OCI-LY3 (cell line): ENCODE results near the gene EFCAB11.

ENCODE experiments used
- H2AFZ ChIP-seq: fragments of 200-600, 300-600 bp; shearing (Covaris generic); 2 replicates; pipeline ENCODE4 v1.6.0; 2014; ENCODE audit warnings: antibody characterized with exemption, low read depth, low read length
- H3K27ac ChIP-seq: fragments of 200-600, 300-600 bp; sonication (generic); 2 replicates; pipeline ENCODE4 v1.5.1; 2014; ENCODE audit warnings: mild to moderate bottlenecking, low read length, moderate library complexity, mixed read lengths
- H3K27me3 ChIP-seq: fragments of 200-600, 300-600 bp; sonication (generic); 2 replicates; pipeline ENCODE4 v1.6.1; 2014; ENCODE audit warnings: low read depth, low read length, mixed read lengths
- H3K36me3 ChIP-seq: fragments of 200-600, 300-600 bp; sonication (generic); replicated peaks from 2 replicates; pipeline ENCODE3; 2014; ENCODE audit warnings: low read depth, low read length, mixed read lengths
- H3K4me1 ChIP-seq: fragments of 300-600, 200-600 bp; sonication (generic); 2 replicates; pipeline ENCODE4 v1.6.1; 2014; ENCODE audit warnings: low read length, mixed read lengths
- H3K4me2 ChIP-seq: fragments of 200-600, 300-600 bp; sonication (generic); 2 replicates; pipeline ENCODE4 v1.6.1; 2014; ENCODE audit warnings: low read length, mixed read lengths
- H3K4me3 ChIP-seq: fragments of 300-600, 200-600 bp; sonication (generic); 2 replicates; pipeline ENCODE4 v1.5.1; 2014; ENCODE audit warnings: antibody characterized with exemption, mild to moderate bottlenecking, low read length, moderate library complexity
- H3K79me2 ChIP-seq: fragments of 300-600, 200-600 bp; shearing (Covaris generic); 2 replicates; pipeline ENCODE4 v1.6.1; 2014; ENCODE audit warnings: mild to moderate bottlenecking, low read length, mixed read lengths
- H3K9ac ChIP-seq: fragments of 300-600, 200-600 bp; shearing (Covaris generic); 2 replicates; pipeline ENCODE4 v1.6.0; 2014; ENCODE audit warnings: mild to moderate bottlenecking, low read length, moderate library complexity
- H3K9me3 ChIP-seq: fragments of 200-600, 300-600 bp; shearing (Covaris generic); 2 replicates; pipeline ENCODE4 v1.6.1; 2014; ENCODE audit warnings: low read length, mixed read lengths; ENCODE audit not compliant: insufficient read depth
- H4K20me1 ChIP-seq: fragments of 200-600, 300-600 bp; sonication (generic); 2 replicates; pipeline ENCODE4 v1.6.1; 2016; ENCODE audit warnings: low read length, mixed read lengths; ENCODE audit not compliant: insufficient read depth
- EZH2phosphoT487 ChIP-seq: fragments of 200-600 bp; shearing (Covaris generic); IDR thresholded peaks from 2 replicates; pipeline ENCODE4 v1.6.1; 2018; ENCODE audit warnings: antibody characterized with exemption, mixed run types, low read depth
- TF ChIP-seq, protein P1 (sequence below): fragments of 200-600, 300-600 bp; sonication (generic); IDR thresholded peaks from 2 replicates; pipeline ENCODE4 v1.5.1; 2014; ENCODE audit warnings: antibody characterized with exemption, low read length, low read depth

Gene EFCAB11

DNA sequence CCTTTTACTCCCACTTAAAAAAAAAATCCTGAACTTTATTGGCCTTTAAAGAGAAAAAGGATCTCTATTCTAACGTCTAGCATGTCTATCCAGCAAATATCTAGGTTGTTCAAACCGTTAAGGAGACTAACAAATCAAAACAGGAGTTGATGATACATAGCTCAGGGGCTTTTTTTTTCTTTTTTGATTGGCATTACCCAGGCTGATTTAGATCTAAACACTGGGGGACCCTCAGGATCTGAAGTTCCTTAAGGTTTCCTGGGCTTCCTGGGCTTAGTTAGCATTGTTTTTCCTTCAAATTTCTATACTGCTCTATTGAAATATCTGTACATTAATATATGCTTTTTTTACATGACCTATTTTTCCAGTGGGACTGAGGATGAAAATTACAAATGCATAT lies 42.3 kb downstream of the EFCAB11 start:
- no peak overlapping the region for H3K4me2 ChIP-seq

DNA sequence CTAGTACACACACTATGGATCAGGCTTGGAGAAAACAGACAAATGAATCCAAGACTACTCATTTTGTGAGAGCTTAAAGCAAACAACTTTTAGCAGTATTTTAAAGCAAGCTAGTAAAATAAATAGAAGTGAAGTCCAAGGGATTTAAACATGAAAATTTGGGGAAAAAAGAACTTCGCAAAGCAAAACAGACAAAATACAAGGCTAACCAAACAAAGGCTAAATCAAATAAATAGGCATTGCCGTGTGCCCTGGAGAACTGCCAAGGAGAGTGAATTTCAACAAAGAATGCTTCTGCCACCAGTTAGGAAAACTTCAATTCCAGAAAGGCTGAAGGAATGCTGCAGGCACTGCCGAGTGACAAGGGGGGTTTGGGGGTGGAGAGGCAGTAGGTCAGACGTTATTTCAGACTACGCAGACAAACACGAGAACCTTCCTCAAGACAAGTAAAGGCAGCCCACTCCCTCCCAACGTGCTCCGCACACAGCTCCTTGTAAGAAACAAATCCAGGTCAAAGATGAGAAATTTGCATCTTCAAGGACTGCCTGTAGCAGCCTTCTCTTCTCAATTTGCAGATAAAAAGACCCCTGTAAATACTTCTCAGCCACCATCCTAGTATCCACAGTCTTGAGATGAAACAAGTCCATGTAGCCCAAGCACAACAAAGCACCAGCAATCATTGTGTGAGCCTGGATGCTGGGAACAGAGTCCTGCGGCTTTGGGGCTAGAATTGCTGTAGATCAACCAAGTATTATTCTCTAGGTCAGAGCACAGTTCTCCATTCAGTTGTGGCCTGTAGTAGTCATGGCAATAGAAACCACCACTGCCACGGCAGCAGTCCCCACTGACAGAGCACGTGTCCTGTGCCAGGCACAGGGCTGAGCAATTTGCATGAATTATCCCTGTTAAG lies 43.3 kb downstream of the EFCAB11 start:
- Histone ChIP-seq H3K4me3 (no peak overlapping the region), H3K9ac (no peak overlapping the region)

More for the DNA sequence above, 42.3 kb downstream of the EFCAB11 start:
- H3K9me3 ChIP-seq: no peaks in the 10 kb centered on the region
- H3K9ac ChIP-seq: no peak overlapping the region
- H3K36me3 ChIP-seq: no peaks in the 10 kb centered on the region
- no peaks in the 10 kb centered on the region for H3K79me2 ChIP-seq
- peaks cover 3% of the 10 kb centered on the region; the same call in 1 of the 2 replicates for H3K4me1 ChIP-seq
- H3K4me3 ChIP-seq: no peak overlapping the region
- H3K27ac ChIP-seq: no peak overlapping the region
- no peaks in the 10 kb centered on the region for H3K27me3 ChIP-seq
- H4K20me1 ChIP-seq: no peaks in the 10 kb centered on the region
- TF ChIP-seq EZH2phosphoT487: no peak
- TF ChIP-seq, protein P1, sequence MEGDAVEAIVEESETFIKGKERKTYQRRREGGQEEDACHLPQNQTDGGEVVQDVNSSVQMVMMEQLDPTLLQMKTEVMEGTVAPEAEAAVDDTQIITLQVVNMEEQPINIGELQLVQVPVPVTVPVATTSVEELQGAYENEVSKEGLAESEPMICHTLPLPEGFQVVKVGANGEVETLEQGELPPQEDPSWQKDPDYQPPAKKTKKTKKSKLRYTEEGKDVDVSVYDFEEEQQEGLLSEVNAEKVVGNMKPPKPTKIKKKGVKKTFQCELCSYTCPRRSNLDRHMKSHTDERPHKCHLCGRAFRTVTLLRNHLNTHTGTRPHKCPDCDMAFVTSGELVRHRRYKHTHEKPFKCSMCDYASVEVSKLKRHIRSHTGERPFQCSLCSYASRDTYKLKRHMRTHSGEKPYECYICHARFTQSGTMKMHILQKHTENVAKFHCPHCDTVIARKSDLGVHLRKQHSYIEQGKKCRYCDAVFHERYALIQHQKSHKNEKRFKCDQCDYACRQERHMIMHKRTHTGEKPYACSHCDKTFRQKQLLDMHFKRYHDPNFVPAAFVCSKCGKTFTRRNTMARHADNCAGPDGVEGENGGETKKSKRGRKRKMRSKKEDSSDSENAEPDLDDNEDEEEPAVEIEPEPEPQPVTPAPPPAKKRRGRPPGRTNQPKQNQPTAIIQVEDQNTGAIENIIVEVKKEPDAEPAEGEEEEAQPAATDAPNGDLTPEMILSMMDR: no peak
- H2AFZ ChIP-seq: no peak overlapping the region

DNA sequence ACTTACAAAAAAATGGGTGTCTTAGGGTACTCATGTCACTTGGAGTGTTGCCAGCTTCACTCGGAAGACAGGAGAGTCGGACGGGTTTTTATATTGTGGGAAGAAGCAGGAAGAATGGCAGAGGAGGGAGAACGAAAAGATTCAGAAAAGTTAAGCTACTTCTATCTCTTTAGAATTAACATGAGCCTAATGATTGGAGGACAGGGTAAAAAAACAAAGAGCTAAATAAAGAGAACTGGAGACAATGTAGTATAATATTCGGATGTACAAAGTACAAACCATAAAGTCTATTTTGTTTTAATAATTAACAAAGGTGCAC lies 43.9 kb downstream of the EFCAB11 start:
- Histone ChIP-seq H3K4me2 (no peak overlapping the region), H3K27me3 (no peaks in the 10 kb centered on the region), H2AFZ (no peak overlapping the region), H3K9me3 (no peaks in the 10 kb centered on the region), H3K36me3 (no peaks in the 10 kb centered on the region), H4K20me1 (no peaks in the 10 kb centered on the region), H3K27ac (no peak overlapping the region), H3K9ac (no peak overlapping the region), H3K4me1 (peaks cover 3% of the 10 kb centered on the region; the same call in 1 of the 2 replicates), H3K4me3 (no peak overlapping the region), H3K79me2 (no peaks in the 10 kb centered on the region)
- no peak for TF ChIP-seq EZH2phosphoT487
- TF ChIP-seq, protein P1: no peak

More for the DNA sequence above, 43.3 kb downstream of the EFCAB11 start:
- TF ChIP-seq EZH2phosphoT487: no peak
- TF ChIP-seq, protein P1: no peak
- H3K4me2 ChIP-seq: no peak overlapping the region
- H3K27me3 ChIP-seq: no peaks in the 10 kb centered on the region
- H3K27ac ChIP-seq: no peak overlapping the region
- H3K36me3 ChIP-seq: no peaks in the 10 kb centered on the region
- no peaks in the 10 kb centered on the region for H3K9me3 ChIP-seq
- H3K79me2 ChIP-seq: no peaks in the 10 kb centered on the region
- H4K20me1 ChIP-seq: no peaks in the 10 kb centered on the region
- H3K4me1 ChIP-seq: peaks cover 3% of the 10 kb centered on the region; the same call in 1 of the 2 replicates
- H2AFZ ChIP-seq: no peak overlapping the region

DNA sequence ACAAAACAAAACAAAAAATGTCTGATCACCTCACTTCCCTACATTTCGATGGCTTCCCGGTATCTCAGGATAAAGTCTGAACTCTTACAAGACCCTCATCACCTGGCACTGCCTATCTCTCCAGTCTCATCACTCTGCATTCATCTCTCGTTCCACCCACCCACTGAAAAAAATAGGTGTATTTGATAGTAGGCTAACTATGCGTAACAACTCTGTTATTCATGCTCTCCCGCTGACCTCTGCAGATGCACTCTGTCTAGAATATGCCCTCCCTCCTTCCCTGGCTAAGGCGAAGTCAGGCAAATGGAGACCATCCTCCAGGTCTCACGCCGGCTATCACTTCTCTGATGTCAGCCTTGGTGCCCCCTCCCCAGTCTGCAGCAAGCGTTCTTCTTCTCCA lies 44.9 kb downstream of the EFCAB11 start:
- Histone ChIP-seq H3K27ac (no peak overlapping the region), H3K36me3 (no peaks in the 10 kb centered on the region), H3K4me2 (no peak overlapping the region), H4K20me1 (no peaks in the 10 kb centered on the region), H3K9ac (no peak overlapping the region), H3K9me3 (no peaks in the 10 kb centered on the region), H3K4me3 (no peak overlapping the region), H3K4me1 (no peaks in the 10 kb centered on the region), H3K79me2 (no peaks in the 10 kb centered on the region), H3K27me3 (no peaks in the 10 kb centered on the region), H2AFZ (no peak overlapping the region)
- TF ChIP-seq, protein P1: no peak
- no peak for TF ChIP-seq EZH2phosphoT487
